ENCODE measurements around the gene HMGCS2.

The HMGCS2 gene

GRCh38 chr1:119768778-119769177 lies at the start of gene HMGCS2:
HMGCS2 (minus strand) TSS chr1:119768905; CDS start chr1:119768844, 61 bp downstream.
- no peak within 1 kb of the TSS for H3K9ac ChIP-seq (ENCODE audit: low read length)
- TF ChIP-seq, protein P1, sequence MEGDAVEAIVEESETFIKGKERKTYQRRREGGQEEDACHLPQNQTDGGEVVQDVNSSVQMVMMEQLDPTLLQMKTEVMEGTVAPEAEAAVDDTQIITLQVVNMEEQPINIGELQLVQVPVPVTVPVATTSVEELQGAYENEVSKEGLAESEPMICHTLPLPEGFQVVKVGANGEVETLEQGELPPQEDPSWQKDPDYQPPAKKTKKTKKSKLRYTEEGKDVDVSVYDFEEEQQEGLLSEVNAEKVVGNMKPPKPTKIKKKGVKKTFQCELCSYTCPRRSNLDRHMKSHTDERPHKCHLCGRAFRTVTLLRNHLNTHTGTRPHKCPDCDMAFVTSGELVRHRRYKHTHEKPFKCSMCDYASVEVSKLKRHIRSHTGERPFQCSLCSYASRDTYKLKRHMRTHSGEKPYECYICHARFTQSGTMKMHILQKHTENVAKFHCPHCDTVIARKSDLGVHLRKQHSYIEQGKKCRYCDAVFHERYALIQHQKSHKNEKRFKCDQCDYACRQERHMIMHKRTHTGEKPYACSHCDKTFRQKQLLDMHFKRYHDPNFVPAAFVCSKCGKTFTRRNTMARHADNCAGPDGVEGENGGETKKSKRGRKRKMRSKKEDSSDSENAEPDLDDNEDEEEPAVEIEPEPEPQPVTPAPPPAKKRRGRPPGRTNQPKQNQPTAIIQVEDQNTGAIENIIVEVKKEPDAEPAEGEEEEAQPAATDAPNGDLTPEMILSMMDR (IDR thresholded peaks at IDR 0.05; ENCODE audit: low read depth, low read length) = no peak
- TF ChIP-seq EZH2phosphoT487 (IDR thresholded peaks at IDR 0.05; ENCODE audit: low read depth) = no peak
- no peaks in the 10 kb centered on the region for H3K4me1 ChIP-seq (ENCODE audit: low read length)
- no peak within 1 kb of the TSS for H3K4me2 ChIP-seq (ENCODE audit: low read length)
- H3K27me3 ChIP-seq (ENCODE audit: low read depth, low read length) = peaks cover 72% of the 10 kb centered on the region
- no peaks in the 10 kb centered on the region for H4K20me1 ChIP-seq (ENCODE audit: insufficient read depth, low read length)
- H3K79me2 ChIP-seq (ENCODE audit: low read length) = no peaks in the 10 kb centered on the region
- no peaks in the 10 kb centered on the region for H3K36me3 ChIP-seq (replicated peaks; ENCODE audit: low read depth, low read length)
- H3K4me3 ChIP-seq (ENCODE audit: low read length) = no peak within 1 kb of the TSS
- H2AFZ ChIP-seq (ENCODE audit: low read depth, low read length) = no peak within 1 kb of the TSS
- H3K9me3 ChIP-seq (ENCODE audit: insufficient read depth, low read length) = no peaks in the 10 kb centered on the region
- H3K27ac ChIP-seq (ENCODE audit: low read length) = no peak within 1 kb of the TSS

DNA sequence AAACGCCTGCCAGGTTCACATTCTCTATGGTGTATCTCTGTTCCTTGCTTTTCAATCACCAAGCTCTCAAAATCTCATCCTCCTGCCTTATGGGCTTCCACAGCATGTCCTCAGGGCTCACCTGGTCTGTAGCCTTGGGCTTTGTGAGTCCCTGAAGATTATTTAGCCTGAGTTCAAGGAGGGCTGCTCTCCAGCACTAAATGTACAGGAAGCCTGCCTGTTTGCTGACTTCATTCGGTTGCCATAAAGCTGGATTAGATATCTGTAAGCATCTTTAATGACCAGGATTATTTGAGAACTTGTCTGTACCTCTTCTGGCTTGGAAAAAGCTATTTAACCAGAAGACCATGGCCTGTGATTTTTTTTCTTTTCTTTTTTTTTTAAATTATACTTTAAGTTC lies 49.5 kb upstream of the HMGCS2 start:
- H4K20me1 ChIP-seq (ENCODE audit: insufficient read depth, low read length) = no peaks in the 10 kb centered on the region
- no peaks in the 10 kb centered on the region for H3K9me3 ChIP-seq (ENCODE audit: insufficient read depth, low read length)
- no peak overlapping the region for H2AFZ ChIP-seq (ENCODE audit: low read depth, low read length)
- no peak overlapping the region for H3K27ac ChIP-seq (ENCODE audit: low read length)
- H3K9ac ChIP-seq (ENCODE audit: low read length) = no peak overlapping the region
- TF ChIP-seq, protein P1 (IDR thresholded peaks at IDR 0.05; ENCODE audit: low read depth, low read length) = no peak
- TF ChIP-seq EZH2phosphoT487 (IDR thresholded peaks at IDR 0.05; ENCODE audit: low read depth) = no peak
- no peak overlapping the region for H3K4me2 ChIP-seq (ENCODE audit: low read length)
- no peaks in the 10 kb centered on the region for H3K79me2 ChIP-seq (ENCODE audit: low read length)
- peaks cover 15% of the 10 kb centered on the region for H3K4me1 ChIP-seq (ENCODE audit: low read length)
- peaks cover 28% of the 10 kb centered on the region; the same call in 1 of the 2 replicates for H3K27me3 ChIP-seq (ENCODE audit: low read depth, low read length)
- H3K4me3 ChIP-seq (ENCODE audit: low read length) = no peak overlapping the region
- H3K36me3 ChIP-seq (replicated peaks; ENCODE audit: low read depth, low read length) = no peaks in the 10 kb centered on the region

GRCh38 chr1:119816407-119816806 lies 47.7 kb upstream of the HMGCS2 start:
- Histone ChIP-seq H3K4me2 (ENCODE audit: low read length) (peak overlapping the region; percentile 19), H3K9me3 (ENCODE audit: insufficient read depth, low read length) (no peaks in the 10 kb centered on the region)

DNA sequence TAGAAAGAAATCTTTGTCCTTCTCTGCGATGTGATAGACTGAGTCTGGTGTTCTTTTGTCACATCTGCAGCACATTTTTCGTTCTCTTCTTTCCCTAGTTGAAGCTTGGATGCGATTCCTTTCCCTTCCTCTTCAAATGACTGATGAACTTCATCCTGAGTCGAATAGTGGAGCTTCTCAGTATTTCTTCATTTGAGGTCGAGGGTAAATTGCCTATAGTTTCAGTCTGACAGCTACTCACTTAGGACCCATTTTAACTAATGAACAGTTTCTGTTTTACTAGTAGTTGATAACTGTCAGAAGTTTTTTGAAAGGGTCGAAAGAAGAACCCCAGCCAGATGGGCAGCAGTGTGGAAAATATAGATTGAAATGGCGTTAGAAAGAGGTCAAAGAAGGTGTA lies 47.2 kb upstream of the HMGCS2 start:
- H2AFZ ChIP-seq (ENCODE audit: low read depth, low read length) = no peak overlapping the region
- H3K4me1 ChIP-seq (ENCODE audit: low read length) = peaks cover 15% of the 10 kb centered on the region
- peak overlapping the region; percentile 19 for H3K4me2 ChIP-seq (ENCODE audit: low read length)
- H3K36me3 ChIP-seq (replicated peaks; ENCODE audit: low read depth, low read length) = no peaks in the 10 kb centered on the region
- H3K4me3 ChIP-seq (ENCODE audit: low read length) = no peak overlapping the region
- no peak overlapping the region for H3K27ac ChIP-seq (ENCODE audit: low read length)
- no peak for TF ChIP-seq EZH2phosphoT487 (IDR thresholded peaks at IDR 0.05; ENCODE audit: low read depth)
- TF ChIP-seq, protein P1 (IDR thresholded peaks at IDR 0.05; ENCODE audit: low read depth, low read length) = no peak
- H3K9me3 ChIP-seq (ENCODE audit: insufficient read depth, low read length) = no peaks in the 10 kb centered on the region
- H3K27me3 ChIP-seq (ENCODE audit: low read depth, low read length) = peaks cover 22% of the 10 kb centered on the region
- H3K79me2 ChIP-seq (ENCODE audit: low read length) = no peaks in the 10 kb centered on the region
- H4K20me1 ChIP-seq (ENCODE audit: insufficient read depth, low read length) = no peaks in the 10 kb centered on the region
- H3K9ac ChIP-seq (ENCODE audit: low read length) = no peak overlapping the region

More at GRCh38 chr1:119816407-119816806, 47.7 kb upstream of the HMGCS2 start:
- no peak overlapping the region for H3K4me3 ChIP-seq (ENCODE audit: low read length)
- H3K9ac ChIP-seq (ENCODE audit: low read length) = no peak overlapping the region
- no peak for TF ChIP-seq EZH2phosphoT487 (IDR thresholded peaks at IDR 0.05; ENCODE audit: low read depth)
- TF ChIP-seq, protein P1 (IDR thresholded peaks at IDR 0.05; ENCODE audit: low read depth, low read length) = no peak
- H3K79me2 ChIP-seq (ENCODE audit: low read length) = no peaks in the 10 kb centered on the region
- peaks cover 19% of the 10 kb centered on the region for H3K27me3 ChIP-seq (ENCODE audit: low read depth, low read length)
- no peaks in the 10 kb centered on the region for H3K36me3 ChIP-seq (replicated peaks; ENCODE audit: low read depth, low read length)
- no peaks in the 10 kb centered on the region for H4K20me1 ChIP-seq (ENCODE audit: insufficient read depth, low read length)
- H3K27ac ChIP-seq (ENCODE audit: low read length) = no peak overlapping the region
- no peak overlapping the region for H2AFZ ChIP-seq (ENCODE audit: low read depth, low read length)
- peaks cover 15% of the 10 kb centered on the region for H3K4me1 ChIP-seq (ENCODE audit: low read length)

Measured in OCI-LY3 (cell line).